ENCODE results near the gene RAB37. TPM values are rescaled to one million over a fixed set of nuclear protein-coding genes. Genes with fewer than 3 reads are reported as not detected.

Gene RAB37
- total RNA-seq, 2 donors from 2014 or later = 0.66 to 0.78 TPM

DNA sequence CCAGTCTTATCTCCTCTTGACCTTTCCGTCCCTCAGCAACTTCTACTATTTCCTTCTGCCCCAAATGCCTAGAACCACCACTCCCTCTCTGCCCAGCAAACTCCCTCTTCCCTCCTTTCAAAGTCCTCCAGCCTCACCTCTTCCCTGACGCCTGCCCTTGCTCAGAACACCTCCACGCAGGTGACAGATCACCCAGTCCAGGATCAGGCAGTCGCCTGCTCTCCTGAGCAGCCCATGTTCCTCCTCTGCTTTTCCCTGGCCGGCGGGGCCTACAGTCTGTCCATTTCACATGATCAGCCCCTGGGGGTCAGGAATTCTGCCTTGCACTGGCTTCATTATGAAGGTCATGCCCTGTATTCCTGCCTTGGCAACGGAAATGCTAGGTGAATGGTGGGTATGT is 24.8 kb upstream of the RAB37 start:
- no peak for ATAC-seq
- TF ChIP-seq POLR2A (IDR thresholded peaks at IDR 0.05) = no peak
- TF ChIP-seq, protein P1, sequence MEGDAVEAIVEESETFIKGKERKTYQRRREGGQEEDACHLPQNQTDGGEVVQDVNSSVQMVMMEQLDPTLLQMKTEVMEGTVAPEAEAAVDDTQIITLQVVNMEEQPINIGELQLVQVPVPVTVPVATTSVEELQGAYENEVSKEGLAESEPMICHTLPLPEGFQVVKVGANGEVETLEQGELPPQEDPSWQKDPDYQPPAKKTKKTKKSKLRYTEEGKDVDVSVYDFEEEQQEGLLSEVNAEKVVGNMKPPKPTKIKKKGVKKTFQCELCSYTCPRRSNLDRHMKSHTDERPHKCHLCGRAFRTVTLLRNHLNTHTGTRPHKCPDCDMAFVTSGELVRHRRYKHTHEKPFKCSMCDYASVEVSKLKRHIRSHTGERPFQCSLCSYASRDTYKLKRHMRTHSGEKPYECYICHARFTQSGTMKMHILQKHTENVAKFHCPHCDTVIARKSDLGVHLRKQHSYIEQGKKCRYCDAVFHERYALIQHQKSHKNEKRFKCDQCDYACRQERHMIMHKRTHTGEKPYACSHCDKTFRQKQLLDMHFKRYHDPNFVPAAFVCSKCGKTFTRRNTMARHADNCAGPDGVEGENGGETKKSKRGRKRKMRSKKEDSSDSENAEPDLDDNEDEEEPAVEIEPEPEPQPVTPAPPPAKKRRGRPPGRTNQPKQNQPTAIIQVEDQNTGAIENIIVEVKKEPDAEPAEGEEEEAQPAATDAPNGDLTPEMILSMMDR (IDR thresholded peaks at IDR 0.05) = no peak
- H3K4me1 ChIP-seq = no peaks in the 10 kb centered on the region
- intact Hi-C loops (cut with DNase I) = no loop called here
- H3K27ac ChIP-seq = peak overlapping the region in 1 of 4 donors; percentile 47
- no peaks in the 10 kb centered on the region for H3K27me3 ChIP-seq
- WGBS, 2 donors = 48 to 59% methylated on average over 7 of the region's 7 CpGs
- H3K36me3 ChIP-seq (replicated peaks in 1 of 2; ENCODE audit: insufficient read depth in 1 of 2, low read depth in 2 of 2) = no peaks in the 10 kb centered on the region
- no peaks in the 10 kb centered on the region for H3K9me3 ChIP-seq
- H3K4me3 ChIP-seq = no peak overlapping the region
- DNase-seq = no peak

- no peak within 1 kb of the TSS for H3K4me3 ChIP-seq
- intact Hi-C loops (cut with DNase I) = no loop called here
- ATAC-seq (no peak), DNase-seq (peak in 2 of 4 donors; percentile 14 to 51)
- WGBS, 2 donors = 55 to 67% methylated on average over 5 to 8 of the region's 8 CpGs
- no peaks in the 10 kb centered on the region for H3K27me3 ChIP-seq
- no peaks in the 10 kb centered on the region for H3K9me3 ChIP-seq
- H3K36me3 ChIP-seq (replicated peaks in 1 of 2; ENCODE audit: insufficient read depth in 1 of 2, low read depth in 2 of 2) = no peaks in the 10 kb centered on the region
- H3K27ac ChIP-seq = peak within 1 kb of the TSS in 1 of 4 donors; percentile 47
- no peaks in the 10 kb centered on the region for H3K4me1 ChIP-seq
- no peak for TF ChIP-seq POLR2A (IDR thresholded peaks at IDR 0.05)
- TF ChIP-seq, protein P1 (IDR thresholded peaks at IDR 0.05) = no peak
These were observed 24.3 kb upstream of the RAB37 start, which contains the start of gene CD300LF for GRCh38 chr17:74712756-74713155. Gene CD300LF (minus strand): TSS chr17:74712923. CDS start chr17:74712866, 57 bp downstream.

GRCh38 chr17:74713171-74713755 is 23.8 kb upstream of the RAB37 start:
- Histone ChIP-seq H3K27me3 (no peaks in the 10 kb centered on the region), H3K4me1 (no peaks in the 10 kb centered on the region), H3K9me3 (no peaks in the 10 kb centered on the region), H3K4me3 (no peak overlapping the region), H3K27ac (peak overlapping the region in 1 of 4 donors; percentile 47), H3K36me3 (replicated peaks in 1 of 2; ENCODE audit: insufficient read depth in 1 of 2, low read depth in 2 of 2) (no peaks in the 10 kb centered on the region)
- no peak for TF ChIP-seq POLR2A (IDR thresholded peaks at IDR 0.05)
- TF ChIP-seq, protein P1 (IDR thresholded peaks at IDR 0.05) = no peak
- ATAC-seq = no peak
- intact Hi-C loops (cut with DNase I) = no loop called here
- DNase-seq = peak in 1 of 4 donors; percentile 27
- 75 to 82% methylated on average over 9 to 11 of the region's 12 CpGs for WGBS, 2 donors

DNA sequence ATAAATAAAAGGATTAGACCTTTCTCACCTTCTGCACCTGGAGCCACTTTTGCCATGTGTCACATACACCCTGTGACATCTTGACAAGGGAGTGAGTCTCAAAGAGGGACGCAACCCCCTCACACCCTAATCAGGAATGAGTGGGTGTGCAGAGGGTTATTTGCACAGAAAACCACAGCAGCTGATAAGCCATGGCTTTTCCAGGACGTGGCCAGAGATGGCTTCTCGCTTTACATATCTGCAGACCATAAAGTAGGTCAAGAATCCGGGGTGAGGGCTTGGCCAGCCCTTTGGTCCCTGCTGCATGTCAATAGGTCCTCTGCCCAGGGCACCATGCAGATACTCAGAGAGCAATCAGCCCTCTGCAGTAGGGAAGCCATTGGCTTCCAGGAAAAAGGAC is 21.9 kb upstream of the RAB37 start:
- ATAC-seq (no peak), DNase-seq (no peak)
- 21 to 33% methylated on average over 4 of the region's 4 CpGs for WGBS, 2 donors
- intact Hi-C loops (cut with DNase I) = no loop called here
- no peak for TF ChIP-seq POLR2A (IDR thresholded peaks at IDR 0.05)
- TF ChIP-seq, protein P1 (IDR thresholded peaks at IDR 0.05) = no peak
- Histone ChIP-seq H3K4me1 (no peaks in the 10 kb centered on the region), H3K4me3 (no peak overlapping the region), H3K27ac (no peak overlapping the region), H3K27me3 (no peaks in the 10 kb centered on the region), H3K9me3 (no peaks in the 10 kb centered on the region), H3K36me3 (replicated peaks in 1 of 2; ENCODE audit: insufficient read depth in 1 of 2, low read depth in 2 of 2) (no peaks in the 10 kb centered on the region)

DNA sequence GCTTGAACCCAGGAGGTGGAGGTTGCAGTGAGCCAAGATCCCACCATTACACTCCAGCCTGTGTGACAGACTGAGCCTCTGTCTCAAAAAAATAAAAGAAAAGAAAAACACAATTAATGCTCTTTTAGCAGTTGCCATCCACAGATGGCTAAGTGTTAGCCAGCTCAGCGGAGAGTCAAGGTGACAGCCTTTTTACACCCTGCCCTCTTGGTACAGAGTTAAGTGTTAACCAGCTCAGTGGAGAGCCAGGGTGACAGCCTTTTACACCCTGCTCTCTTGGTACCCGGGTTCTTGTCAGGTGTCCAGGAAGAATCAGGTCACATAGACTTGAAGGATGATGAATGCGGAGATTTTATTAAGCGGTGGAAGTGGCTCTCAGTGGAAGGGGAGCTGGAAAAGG is 16.6 kb upstream of the RAB37 start:
- 88 to 90% methylated on average over 4 of the region's 4 CpGs for WGBS, 2 donors
- H3K4me1 ChIP-seq = no peaks in the 10 kb centered on the region
- H3K27me3 ChIP-seq = no peaks in the 10 kb centered on the region
- intact Hi-C loops (cut with DNase I) = no loop called here
- ATAC-seq = no peak
- TF ChIP-seq POLR2A (IDR thresholded peaks at IDR 0.05) = no peak
- TF ChIP-seq, protein P1 (IDR thresholded peaks at IDR 0.05) = no peak
- H3K9me3 ChIP-seq = no peaks in the 10 kb centered on the region
- H3K27ac ChIP-seq = no peak overlapping the region
- no peaks in the 10 kb centered on the region for H3K36me3 ChIP-seq (replicated peaks in 1 of 2; ENCODE audit: insufficient read depth in 1 of 2, low read depth in 2 of 2)
- no peak for DNase-seq
- no peak overlapping the region for H3K4me3 ChIP-seq

Measured in body of pancreas (tissue), 4 donors.